Left lung (tissue), 10 donors: ENCODE results near the gene WWC2. TPM values are rescaled to one million over a fixed set of nuclear protein-coding genes. Genes with fewer than 3 reads are reported as not detected.
A peak's percentile ranks its signal among the peaks of the same experiment; 100 is the strongest.

ENCODE experiments used
- ATAC-seq: fragments of 200-7000 bp; cut with Tn5 transposase; one replicate; pipeline ENCODE4 v1.9.1; 2020; ENCODE audit warnings: moderate library complexity
- DNase-seq, 4 donors: peaks; one replicate each; pipeline ENCODE4 v3.0.0-alpha.2; 2013 to 2020
- H3K27ac ChIP-seq, 2 donors: fragments of 200-600 bp; sonication (generic) in 1 of 2; one replicate each; pipeline versions ENCODE4 v1.5.0 to v1.8.0; 2020 to 2021
- H3K27me3 ChIP-seq, 2 donors: fragments of 200-600 bp; sonication (generic) in 1 of 2; one replicate each; pipeline versions ENCODE4 v1.5.0 to v1.8.0; 2020 to 2021
- H3K36me3 ChIP-seq, 2 donors: fragments of 200-600 bp; sonication (generic) in 1 of 2; one replicate each; pipeline versions ENCODE4 v1.5.0 to v1.8.0; 2020 to 2021
- H3K4me1 ChIP-seq, 2 donors: fragments of 200-600 bp; one replicate each; pipeline ENCODE4 v1.8.0; 2021
- H3K4me3 ChIP-seq, 2 donors: fragments of 200-600 bp; sonication (generic) in 1 of 2; one replicate each; pipeline versions ENCODE4 v1.5.0 to v1.8.0; 2020 to 2021; ENCODE audit warnings: mild to moderate bottlenecking in 1 of 2
- H3K9me3 ChIP-seq, 2 donors: fragments of 200-600 bp; sonication (generic) in 1 of 2; one replicate each; pipeline versions ENCODE4 v1.5.0 to v1.8.0; 2020 to 2021
- CTCF ChIP-seq, 2 donors: fragments of 200-600 bp; sonication (generic) in 1 of 2; IDR thresholded peaks; one replicate each; pipeline versions ENCODE4 v1.5.0 to v1.8.0; 2021; ENCODE audit warnings: antibody characterized with exemption in 2 of 2
- intact Hi-C, 2 donors: fragments of 100-400 bp; cut with DNase I; formaldehyde crosslinking; loops; one replicate each; pipeline versions ENCODE4 v1.11.2 to v1.14.2; 2022
- polyA plus RNA-seq, 6 donors: library from polyadenylated mRNA; unstranded; fragments of 120-200 nt; gene quantifications; one replicate each; pipeline ENCODE4 v1.2.1, GENCODE V29; 2013; ENCODE audit not compliant: insufficient read length in 6 of 6
- total RNA-seq, 2 donors: library from RNA; stranded (reverse); fragmentation: NEBNext Ultra II Directional; extraction: Animal tissue kit (Norgen Biotek cat#: 25700); gene quantifications; one replicate each; pipeline ENCODE4 v1.2.1, GENCODE V29; 2021
- donor health status: DM: no; HTN: yes; CAD: no.
- donor health status: DM: no; HTN: no; CAD: no.

The WWC2 gene
- total and polyA plus RNA-seq, 8 donors: 39.6 to 96.9 (median 52.3) TPM

- no peak for TF ChIP-seq CTCF (IDR thresholded peaks at IDR 0.05)
- no peaks in the 10 kb centered on the region for H3K9me3 ChIP-seq
- DNase-seq: no peak
- H3K27me3 ChIP-seq: no peaks in the 10 kb centered on the region
- peaks cover 0 to 3% of the 10 kb centered on the region in 2 donors for H3K4me1 ChIP-seq
- intact Hi-C loops: no loop called here
- no peak overlapping the region for H3K4me3 ChIP-seq
- H3K36me3 ChIP-seq: no peaks in the 10 kb centered on the region
- H3K27ac ChIP-seq: no peak overlapping the region
- no peak for ATAC-seq
These were observed 96.5 kb downstream of the WWC2 start for GRCh38 chr4:183195534-183195933.

GRCh38 chr4:183197140-183197539, 98.1 kb downstream of the WWC2 start:
- H3K27me3 ChIP-seq: no peaks in the 10 kb centered on the region
- TF ChIP-seq CTCF (IDR thresholded peaks at IDR 0.05): no peak
- H3K27ac ChIP-seq: no peak overlapping the region
- H3K4me3 ChIP-seq: no peak overlapping the region
- H3K4me1 ChIP-seq: peaks cover 0 to 3% of the 10 kb centered on the region in 2 donors
- DNase-seq (no peak), ATAC-seq (no peak)
- H3K36me3 ChIP-seq: no peaks in the 10 kb centered on the region
- H3K9me3 ChIP-seq: no peaks in the 10 kb centered on the region
- intact Hi-C loops: no loop called here

GRCh38 chr4:183200453-183200852, 101.4 kb downstream of the WWC2 start:
- Histone ChIP-seq H3K9me3 (no peaks in the 10 kb centered on the region), H3K27me3 (no peaks in the 10 kb centered on the region), H3K36me3 (no peaks in the 10 kb centered on the region), H3K4me3 (no peak overlapping the region), H3K4me1 (no peaks in the 10 kb centered on the region), H3K27ac (no peak overlapping the region)
- intact Hi-C loops: no loop called here
- DNase-seq (peak in 3 of 4 donors; percentile 21 to 85 (median 70)), ATAC-seq (peak; percentile 90)
- TF ChIP-seq CTCF (IDR thresholded peaks at IDR 0.05): no peak

GRCh38 chr4:183201331-183201730, 102.3 kb downstream of the WWC2 start:
- no peaks in the 10 kb centered on the region for H3K4me1 ChIP-seq
- H3K9me3 ChIP-seq: no peaks in the 10 kb centered on the region
- no peaks in the 10 kb centered on the region for H3K36me3 ChIP-seq
- DNase-seq (no peak), ATAC-seq (no peak)
- no peak for TF ChIP-seq CTCF (IDR thresholded peaks at IDR 0.05)
- no peaks in the 10 kb centered on the region for H3K27me3 ChIP-seq
- H3K27ac ChIP-seq: no peak overlapping the region
- intact Hi-C loops: no loop called here
- H3K4me3 ChIP-seq: no peak overlapping the region

GRCh38 chr4:183202523-183202922, 103.5 kb downstream of the WWC2 start:
- H3K36me3 ChIP-seq: no peaks in the 10 kb centered on the region
- H3K27ac ChIP-seq: no peak overlapping the region
- no peak overlapping the region for H3K4me3 ChIP-seq
- ATAC-seq (no peak), DNase-seq (no peak)
- intact Hi-C loops: no loop called here
- H3K27me3 ChIP-seq: no peaks in the 10 kb centered on the region
- no peaks in the 10 kb centered on the region for H3K4me1 ChIP-seq
- TF ChIP-seq CTCF (IDR thresholded peaks at IDR 0.05): no peak
- H3K9me3 ChIP-seq: no peaks in the 10 kb centered on the region
